Lower leg skin (tissue), 4 donors: ENCODE results near the gene GBF1. TPM values are rescaled to one million over a fixed set of nuclear protein-coding genes. Genes with fewer than 3 reads are reported as not detected.
"Not testable (repeated sequence)": the region's sequence is repeated elsewhere in the genome, so short reads cannot be mapped to it uniquely, and the experiment has no call there.

ENCODE experiments used
- DNase-seq, 2 donors: peaks; one replicate each; pipeline ENCODE4 v3.0.0-alpha.2; 2019; ENCODE audit warnings: low spot score in 2 of 2
- H3K4me3 ChIP-seq: fragments of 200-600 bp; sonication (generic); 2 replicates; pipeline ENCODE4 v1.5.1; 2017; ENCODE audit warnings: mild to moderate bottlenecking, low read depth; ENCODE audit not compliant: poor library complexity, severe bottlenecking
- CTCF ChIP-seq, 3 donors: fragments of 450-650 bp; IDR thresholded peaks; one replicate each; pipeline ENCODE4 v1.5.1; 2016; ENCODE audit warnings: antibody characterized with exemption in 3 of 3, mild to moderate bottlenecking in 3 of 3, moderate library complexity in 2 of 3
- POLR2A ChIP-seq, 2 donors: fragments of 450-650 bp; IDR thresholded peaks; one replicate each; pipeline ENCODE4 v1.6.1; 2016 to 2017; ENCODE audit warnings: antibody characterized with exemption in 2 of 2, mild to moderate bottlenecking in 1 of 2, moderate library complexity in 1 of 2
- WGBS, 2 donors: methylation state at CpG; one replicate each; pipeline ENCODE4 v1.1.5; 2018; 5-methylcytosine and 5-hydroxymethylcytosine counted together
- intact Hi-C: fragments of 100-400 bp; cut with DNase I; formaldehyde crosslinking; loops from one replicate; pipeline ENCODE4 v1.15.0; 2023; ENCODE audit warnings: low total_unique reads
- total RNA-seq, 4 donors: library from RNA; depleted of rRNA; stranded (reverse); fragments of >200 nt; gene quantifications; one replicate each; pipeline ENCODE4 v1.1.0, GENCODE V29; 2016

GBF1 gene
- total RNA-seq, 4 donors from 2014 or later = 30.1 to 42.6 (median 39.1) TPM

- intact Hi-C loops = no loop called here
- TF ChIP-seq POLR2A (IDR thresholded peaks at IDR 0.05) (no peak), CTCF (IDR thresholded peaks at IDR 0.05) (no peak)
- no peak overlapping the region for H3K4me3 ChIP-seq
- 91 to 94% methylated on average over 2 of the region's 2 CpGs for WGBS, 2 donors
- no peak for DNase-seq
These were observed 57.3 kb downstream of the GBF1 start for GRCh38 chr10:102302611-102303010.

DNA sequence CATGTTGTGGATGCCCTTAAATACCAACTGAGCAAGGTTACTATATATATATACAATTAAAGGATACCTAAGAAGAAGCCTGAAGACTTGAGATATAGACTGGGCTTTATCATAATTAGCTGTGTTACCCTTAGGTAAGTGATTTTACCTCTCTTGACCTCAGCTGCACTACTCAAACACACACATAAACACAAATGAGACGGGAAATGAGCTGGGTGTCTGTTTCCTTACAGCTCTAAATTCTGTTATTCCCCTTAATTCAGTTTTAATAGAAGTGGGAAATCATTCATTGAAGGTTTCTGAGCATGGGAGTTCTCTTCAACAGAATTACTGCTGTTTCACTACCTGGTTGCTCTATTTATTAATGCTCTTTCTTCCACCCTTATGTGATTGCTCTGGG, 60.7 kb downstream of the GBF1 start:
- TF ChIP-seq CTCF (IDR thresholded peaks at IDR 0.05) = no peak
- no peak for TF ChIP-seq POLR2A (IDR thresholded peaks at IDR 0.05)
- 83 to 87% methylated on average over 1 of the region's 1 CpG for WGBS, 2 donors
- intact Hi-C loops = no loop called here
- DNase-seq = no peak
- H3K4me3 ChIP-seq = no peak overlapping the region

- intact Hi-C loops = no loop called here
- H3K4me3 ChIP-seq = no peak overlapping the region
- 92 to 97% methylated on average over 3 of the region's 3 CpGs for WGBS, 2 donors
- TF ChIP-seq CTCF (IDR thresholded peaks at IDR 0.05) (no peak), POLR2A (IDR thresholded peaks at IDR 0.05) (no peak)
- DNase-seq = no peak
These were observed 61.4 kb downstream of the GBF1 start for GRCh38 chr10:102306710-102307109.

- 97 to 98% methylated on average over 4 of the region's 5 CpGs for WGBS, 2 donors
- intact Hi-C loops, H3K4me3 ChIP-seq, DNase-seq: not testable (repeated sequence)
These were observed 63.0 kb downstream of the GBF1 start for GRCh38 chr10:102308318-102308717.

GRCh38 chr10:102309236-102309635, 63.9 kb downstream of the GBF1 start:
- DNase-seq = no peak
- TF ChIP-seq CTCF (IDR thresholded peaks at IDR 0.05) = no peak
- TF ChIP-seq POLR2A (IDR thresholded peaks at IDR 0.05) = no peak
- intact Hi-C loops = no loop called here
- WGBS, 2 donors = 80 to 98% methylated on average over 1 of the region's 1 CpG
- H3K4me3 ChIP-seq = no peak overlapping the region

DNA sequence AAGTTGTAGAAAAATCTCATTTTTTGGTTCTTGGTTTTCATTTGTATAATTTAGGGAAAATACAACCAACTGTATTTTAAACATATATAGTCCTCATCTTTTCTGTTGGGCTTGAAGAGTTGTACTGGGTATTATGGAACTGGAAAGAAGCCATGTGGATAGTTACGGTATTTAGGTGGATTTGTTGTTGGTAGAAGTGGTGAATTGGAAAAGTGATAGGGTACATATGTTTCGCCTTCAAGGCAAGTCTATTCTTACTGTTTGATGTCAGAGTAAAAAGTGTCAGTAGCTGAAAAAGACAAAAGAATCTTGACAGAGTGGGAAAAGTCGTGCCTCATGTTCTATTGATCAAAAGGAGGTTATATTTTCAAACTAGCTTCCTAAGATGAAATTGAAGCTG, 64.6 kb downstream of the GBF1 start:
- intact Hi-C loops = no loop called here
- no peak overlapping the region for H3K4me3 ChIP-seq
- no peak for DNase-seq
- 73 to 85% methylated on average over 3 of the region's 3 CpGs for WGBS, 2 donors
- TF ChIP-seq CTCF (IDR thresholded peaks at IDR 0.05) (no peak), POLR2A (IDR thresholded peaks at IDR 0.05) (no peak)
